Sigmoid colon (tissue), 4 donors: ENCODE data around the gene SCAI.
"Not testable (repeated sequence)": the region's sequence is repeated elsewhere in the genome, so short reads cannot be mapped to it uniquely, and the experiment has no call there.

Experiments used
- CTCF ChIP-seq, 4 experiments: fragments of 450-650 bp in 3 of 4; fragments of 200-600 bp in 1 of 4; IDR thresholded peaks; one replicate each; pipeline ENCODE4 v1.5.1; 2016 to 2019; ENCODE audit warnings: antibody characterized with exemption in 4 of 4, mild to moderate bottlenecking in 3 of 4, moderate library complexity in 2 of 4
- EP300 ChIP-seq, 4 donors: sonication (generic); formaldehyde crosslinking; IDR thresholded peaks; one replicate each; pipeline ENCODE4 v1.6.1; 2017; ENCODE audit warnings: antibody characterized with exemption in 4 of 4
- POLR2A ChIP-seq, 2 donors: fragments of 450-650 bp; IDR thresholded peaks; one replicate each; pipeline ENCODE4 v1.6.1; 2016; ENCODE audit warnings: antibody characterized with exemption in 2 of 2, mild to moderate bottlenecking in 2 of 2, moderate library complexity in 2 of 2
- POLR2AphosphoS5 ChIP-seq, 4 donors: sonication (generic); formaldehyde crosslinking; IDR thresholded peaks; one replicate each; pipeline ENCODE4 v1.6.1; 2017; ENCODE audit warnings: antibody characterized with exemption in 4 of 4

GRCh38 chr9:125114503-125114902 lies 28.8 kb downstream of the SCAI start:
- TF ChIP-seq EP300, CTCF, POLR2AphosphoS5, POLR2A (IDR thresholded peaks at IDR 0.05): not testable (repeated sequence)
